NCI-H526 (cell line): ENCODE data around the gene GALK1.
A peak's percentile ranks its signal among the peaks of the same experiment; 100 is the strongest.

Experiments
- DNase-seq, 2 experiments: peaks; one replicate each; lab custom pipeline; 2025; lab: John Stamatoyannopoulos, UW

The GALK1 gene

DNA sequence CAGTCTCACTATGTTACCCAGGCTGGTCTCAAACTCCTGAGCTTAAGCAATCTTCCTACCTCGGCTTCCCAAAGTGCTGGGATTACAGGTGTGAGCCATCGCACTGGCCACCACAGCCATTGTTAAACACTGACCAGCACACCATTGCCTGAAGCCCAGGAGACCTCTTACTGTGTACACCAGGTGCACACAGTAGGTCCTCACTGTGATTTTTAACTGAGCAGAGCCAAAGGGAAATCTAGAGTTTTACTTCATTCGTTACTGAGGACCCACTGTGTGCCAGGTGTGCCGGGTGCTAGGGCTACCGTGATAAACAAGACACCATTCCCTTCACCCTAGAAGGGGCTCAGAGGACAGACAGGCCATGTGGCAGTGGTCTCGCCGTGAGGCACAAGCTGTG is 39.5 kb downstream of the GALK1 start:
- DNase-seq = no peak

DNA sequence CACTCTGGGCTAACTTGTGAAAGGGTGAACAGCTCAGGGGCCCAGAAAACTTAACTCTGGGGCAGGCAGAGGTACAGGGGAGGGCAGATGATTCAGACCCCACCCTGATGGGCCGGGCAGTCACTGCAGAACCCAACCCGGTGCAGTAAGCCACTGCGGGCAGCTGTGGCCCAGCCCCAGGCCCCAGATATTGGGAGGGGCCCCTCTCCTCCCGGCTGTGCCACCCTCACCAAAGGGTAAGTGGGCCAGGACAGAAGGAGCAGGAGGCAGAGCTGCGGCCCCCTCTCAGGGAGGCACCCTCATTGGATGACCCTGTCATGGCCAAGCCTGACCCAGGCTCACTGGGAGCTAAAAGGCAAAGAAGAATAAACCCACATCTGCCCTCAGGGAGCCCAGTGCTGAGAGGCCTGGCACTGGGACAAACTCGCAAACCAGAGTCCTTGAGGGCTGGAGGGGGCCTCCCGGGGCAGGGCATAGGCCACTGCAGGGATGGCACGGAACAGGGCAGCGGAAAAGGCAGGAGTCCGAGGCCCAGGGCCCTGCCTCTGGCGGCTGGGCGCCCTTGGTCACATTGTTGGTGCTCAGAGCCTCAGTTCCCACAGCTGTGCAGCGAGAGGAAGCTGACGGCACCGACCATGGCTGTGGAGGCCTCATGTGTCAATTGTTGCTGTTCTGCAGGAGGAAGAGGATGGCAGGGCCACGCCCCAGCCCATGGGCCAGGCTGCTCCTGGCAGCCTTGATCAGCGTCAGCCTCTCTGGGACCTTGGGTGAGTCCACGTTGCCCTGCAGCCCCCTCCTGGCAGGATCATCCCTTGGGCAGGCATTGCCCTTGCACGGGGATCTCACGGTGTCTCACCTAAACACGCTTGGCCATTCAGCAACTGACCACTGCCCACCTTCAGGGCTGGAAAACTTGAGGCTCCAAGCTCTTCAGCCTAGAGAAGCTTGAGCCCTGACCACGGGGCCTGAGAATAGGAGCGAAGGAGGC is 40.7 kb downstream of the GALK1 start:
- no peak for DNase-seq

DNA sequence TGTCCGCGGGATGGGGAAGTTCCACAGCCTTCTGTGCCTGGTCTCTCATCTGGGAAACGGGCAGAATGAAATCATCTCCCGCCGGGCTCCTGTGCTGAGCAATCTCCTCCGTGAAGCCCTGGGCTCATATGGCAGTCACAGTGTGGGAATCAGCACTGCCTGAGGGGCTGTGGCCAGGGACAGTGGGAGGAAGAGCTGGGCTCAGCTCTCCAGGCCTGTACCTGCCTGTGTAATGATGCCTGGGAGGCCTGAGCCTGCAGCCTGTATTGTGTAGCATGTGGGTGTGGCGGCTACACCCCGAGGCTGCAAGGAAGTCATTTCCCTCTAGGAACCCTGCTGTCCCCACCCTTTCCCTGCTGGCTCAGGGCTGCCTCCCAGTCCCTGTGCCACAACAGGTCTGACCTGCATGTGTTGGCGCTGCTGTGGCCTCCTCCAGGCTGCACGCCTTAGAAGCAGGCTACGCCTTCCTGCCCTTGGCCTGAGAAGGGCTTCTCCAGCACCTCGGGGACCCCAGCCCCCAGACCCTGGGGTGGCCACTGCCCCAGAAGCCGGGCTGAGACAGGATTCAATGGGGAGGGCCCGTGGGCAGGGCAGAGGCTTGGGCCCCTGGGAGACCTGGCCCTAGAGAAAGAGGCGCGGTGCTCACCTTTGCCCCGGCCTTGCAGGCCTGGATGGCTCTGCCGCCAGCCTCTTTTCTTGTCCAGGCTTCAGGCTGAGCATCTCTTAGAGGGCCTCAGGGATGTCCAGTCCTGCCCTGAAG is 41.6 kb downstream of the GALK1 start:
- peak in 1 of 2 experiments; percentile 38 for DNase-seq

DNA sequence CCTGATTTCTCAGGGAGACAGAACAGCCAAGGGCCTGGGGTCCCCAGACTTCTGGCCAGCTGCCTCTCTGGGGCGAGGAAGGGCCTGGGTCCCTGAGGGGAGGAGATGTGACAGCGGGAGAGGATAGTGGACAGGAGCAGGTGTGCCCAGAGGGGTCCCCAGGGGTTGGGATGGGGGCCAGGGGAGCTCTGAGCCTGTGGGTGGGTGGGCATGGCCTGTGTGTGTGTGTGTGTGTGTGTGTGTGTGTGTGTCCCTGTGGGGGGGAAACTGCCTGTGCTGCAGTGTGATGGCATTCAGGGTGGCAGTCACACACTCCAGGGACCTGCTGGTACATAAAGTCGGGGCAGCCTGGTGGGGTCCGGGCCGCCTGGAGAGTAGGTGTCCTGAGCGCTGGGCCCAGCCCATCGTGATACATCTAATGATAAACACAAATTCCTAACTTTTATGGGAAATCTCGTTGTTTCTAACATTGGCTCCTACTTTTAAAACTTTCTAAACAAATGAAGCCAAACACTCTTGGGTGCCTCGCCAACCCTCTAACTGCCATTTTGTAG is 42.4 kb downstream of the GALK1 start:
- DNase-seq = no peak

DNA sequence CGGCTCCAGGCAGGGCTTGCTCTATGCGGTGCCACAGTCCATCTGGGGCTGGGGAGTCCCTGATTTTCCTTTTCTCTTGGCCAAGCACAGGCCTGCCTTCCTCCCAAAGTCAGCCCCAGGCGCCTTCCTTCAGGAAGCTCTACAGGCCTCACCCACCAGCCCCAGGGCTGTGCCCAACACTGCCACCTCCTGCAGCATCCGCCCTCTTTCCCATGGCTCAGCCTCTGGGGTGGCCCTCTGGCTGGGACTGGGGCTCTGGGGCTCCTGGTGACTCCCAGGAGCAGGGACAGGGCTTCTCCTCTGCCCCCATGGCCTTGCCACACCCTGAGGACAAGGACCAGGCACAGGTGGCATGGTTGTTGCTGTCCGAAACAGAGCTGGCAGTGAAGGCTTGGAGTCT is 42.9 kb downstream of the GALK1 start:
- no peak for DNase-seq

DNA sequence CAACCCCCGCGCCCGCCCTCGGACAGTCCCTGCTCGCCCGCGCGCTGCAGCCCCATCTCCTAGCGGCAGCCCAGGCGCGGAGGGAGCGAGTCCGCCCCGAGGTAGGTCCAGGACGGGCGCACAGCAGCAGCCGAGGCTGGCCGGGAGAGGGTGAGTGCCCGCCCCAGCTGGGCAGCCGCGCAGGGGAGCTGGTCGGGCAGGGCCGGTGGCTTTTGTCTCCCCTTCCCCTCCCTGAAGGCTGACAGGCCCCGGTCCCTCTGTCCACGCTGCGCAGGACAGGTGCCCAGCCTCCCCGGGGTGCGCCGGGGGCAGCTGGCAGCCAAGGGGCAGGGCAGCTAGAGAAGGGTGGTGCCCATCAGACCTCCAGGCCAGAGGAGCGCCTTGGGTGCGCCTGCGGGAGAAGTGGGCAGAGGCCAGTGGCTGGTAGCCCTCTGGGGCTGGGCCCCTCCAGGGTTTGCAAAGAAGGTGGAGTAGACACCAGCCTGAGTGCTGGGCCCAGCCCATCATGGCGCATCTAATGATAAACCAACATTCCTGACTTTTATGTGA is 43.5 kb downstream of the GALK1 start:
- no peak for DNase-seq

DNA sequence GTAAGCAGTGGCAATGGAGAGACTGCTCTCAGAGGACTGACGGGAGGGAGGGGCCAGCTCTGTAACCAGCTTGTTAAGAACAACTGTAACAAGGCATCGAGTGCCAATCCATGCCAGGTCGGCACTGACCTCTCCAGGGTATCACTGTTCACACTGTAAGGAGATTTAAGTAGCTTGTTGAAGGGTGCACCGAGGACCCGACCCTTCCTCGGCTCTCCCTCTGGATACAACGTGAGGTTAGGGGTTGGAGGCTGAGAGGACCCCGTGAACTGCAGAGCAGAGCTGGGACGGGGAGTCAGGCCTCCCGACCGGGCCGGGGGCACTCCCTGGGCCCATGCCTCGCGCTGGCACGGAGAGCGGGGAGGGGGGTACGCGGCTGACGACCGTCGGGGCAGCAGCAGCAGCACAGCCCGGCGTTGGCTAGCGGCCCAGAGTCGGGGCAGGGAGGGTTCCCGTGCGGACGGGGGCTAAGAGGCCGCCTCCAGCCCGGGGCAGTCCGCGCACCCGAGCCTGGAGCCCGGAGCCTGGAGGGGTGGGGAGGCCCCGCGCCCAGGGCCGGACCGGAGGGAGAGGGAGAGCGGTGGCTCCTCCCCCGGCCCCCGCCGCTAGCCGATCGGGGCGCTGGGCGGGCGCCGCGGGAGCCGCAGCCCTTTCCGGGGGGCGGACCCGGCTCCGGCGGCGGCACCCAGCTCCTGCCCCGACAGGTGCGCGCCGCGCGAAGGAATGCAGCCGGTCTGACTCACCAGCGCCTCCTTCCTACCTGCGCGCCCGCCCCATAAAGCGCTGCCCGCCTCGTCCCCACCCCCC is 44.1 kb downstream of the GALK1 start, which contains the start of gene ITGB4:
Gene ITGB4 (plus strand): TSS at position 804 of the 807 bp plus-strand sequence. CDS start 3,245 bp downstream, outside the sequence.
- peak in 1 of 2 experiments; percentile 79 for DNase-seq

DNA sequence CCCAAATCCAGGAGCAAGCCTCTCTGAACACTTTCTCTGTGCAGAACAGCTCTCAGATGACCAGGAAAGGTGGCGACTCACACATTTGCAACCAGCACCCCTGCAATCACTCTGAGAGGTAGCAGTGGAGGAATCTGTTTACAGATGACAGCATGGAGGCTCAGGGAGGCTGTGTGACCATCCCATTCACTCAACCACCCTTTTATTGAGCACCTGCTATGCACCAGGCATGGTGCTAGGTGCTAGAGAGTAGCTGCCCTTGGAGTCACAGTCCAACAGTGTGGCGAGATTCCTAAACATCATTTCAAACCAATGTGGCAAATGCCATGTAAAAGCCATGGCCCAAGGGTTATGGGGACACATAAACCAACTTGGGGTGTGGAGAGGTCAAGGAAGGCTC is 45.3 kb downstream of the GALK1 start:
- DNase-seq = no peak

DNA sequence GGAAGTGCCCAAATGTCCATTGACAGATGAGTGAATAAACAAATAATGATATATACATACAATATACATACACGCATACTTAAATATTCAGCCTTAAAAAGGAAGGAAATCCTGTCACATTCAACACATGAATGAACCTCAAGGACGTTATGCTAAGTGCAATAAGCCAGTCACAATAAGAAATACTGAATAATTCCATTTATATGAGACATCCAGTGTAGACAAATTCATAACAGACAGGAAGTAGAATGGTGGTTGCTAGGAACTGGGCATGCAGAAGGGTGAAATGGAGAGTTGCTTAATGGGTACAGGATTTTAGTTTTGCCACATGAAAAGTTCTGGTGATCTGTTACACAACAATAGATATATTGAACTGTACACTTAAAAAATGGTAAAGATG is 52.5 kb downstream of the GALK1 start:
- DNase-seq = no peak
